ENCODE results near the gene KIAA0586.
"Not testable (repeated sequence)": the region's sequence is repeated elsewhere in the genome, so short reads cannot be mapped to it uniquely, and the experiment has no call there.

Gene KIAA0586

GRCh38 chr14:58398895-58399294, 28.6 kb upstream of the KIAA0586 start:
- no peak for TF ChIP-seq CTCF (IDR thresholded peaks at IDR 0.05; ENCODE audit: low read depth, low read length, missing control alignments)
- no peak for DNase-seq (ENCODE audit: low read depth)
- in situ Hi-C loops (cut with HindIII; ENCODE audit: low sequenced_read_pairs) = no loop called here

GRCh38 chr14:58401587-58401986, 25.9 kb upstream of the KIAA0586 start:
- DNase-seq (ENCODE audit: low read depth) = no peak
- no peak overlapping the region for H3K4me3 ChIP-seq (ENCODE audit: low read depth, low read length)
- no peak for TF ChIP-seq CTCF (IDR thresholded peaks at IDR 0.05; ENCODE audit: low read depth, low read length, missing control alignments)
- in situ Hi-C loops (cut with HindIII; ENCODE audit: low sequenced_read_pairs) = no loop called here

More at GRCh38 chr14:58398895-58399294, 28.6 kb upstream of the KIAA0586 start:
- no peak overlapping the region for H3K4me3 ChIP-seq (ENCODE audit: low read depth, low read length)

DNA sequence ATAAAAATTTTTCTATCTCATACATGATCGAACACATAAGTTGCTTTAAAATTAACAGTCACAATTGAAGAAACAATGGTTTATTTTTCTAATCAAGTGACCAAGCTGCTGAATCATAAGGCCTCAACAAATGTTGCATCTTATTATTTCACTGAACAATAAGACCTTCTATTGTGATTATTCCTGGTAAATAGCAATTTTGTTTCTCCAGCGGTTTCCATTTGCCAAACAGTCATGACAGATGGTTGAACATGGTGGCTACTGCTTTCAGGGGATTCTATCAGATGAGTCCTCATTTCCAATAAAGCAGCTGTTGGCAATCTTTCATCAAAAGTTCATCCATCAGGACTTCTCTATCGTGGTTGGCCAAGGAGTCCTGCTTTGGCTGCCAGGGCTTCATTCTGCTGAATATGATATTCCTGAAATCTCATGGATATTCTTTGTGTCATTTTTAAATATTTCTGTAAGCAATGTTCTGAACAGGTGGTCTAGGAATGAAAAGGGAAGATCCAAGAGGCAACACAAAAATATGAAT, 18.8 kb upstream of the KIAA0586 start:
- no peak for DNase-seq (ENCODE audit: low read depth)
- no peak for TF ChIP-seq CTCF (IDR thresholded peaks at IDR 0.05; ENCODE audit: low read depth, low read length, missing control alignments)
- in situ Hi-C loops (cut with HindIII; ENCODE audit: low sequenced_read_pairs) = no loop called here
- no peak overlapping the region for H3K4me3 ChIP-seq (ENCODE audit: low read depth, low read length)

DNA sequence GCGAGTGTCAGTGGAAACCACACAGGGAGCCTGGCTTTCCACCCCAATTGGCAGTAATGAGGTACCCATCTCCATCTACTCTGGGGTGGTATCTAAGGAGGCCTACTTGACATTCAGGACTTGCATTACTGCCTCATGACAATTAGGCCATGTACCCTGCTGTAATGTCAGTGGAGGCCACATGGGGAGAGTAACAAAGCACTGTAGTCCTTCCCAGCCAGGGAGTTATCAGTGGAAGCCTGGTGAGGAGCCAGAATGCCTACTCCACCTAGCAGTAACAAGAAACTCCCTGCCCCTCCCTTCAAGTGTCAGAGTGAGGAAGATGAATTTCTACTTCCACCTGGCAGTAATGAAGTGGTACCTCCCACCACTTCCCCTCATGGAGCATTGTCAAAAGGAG, 12.7 kb upstream of the KIAA0586 start:
- in situ Hi-C loops (cut with HindIII; ENCODE audit: low sequenced_read_pairs) = no loop called here
- TF ChIP-seq CTCF (IDR thresholded peaks at IDR 0.05; ENCODE audit: low read depth, low read length, missing control alignments) = no peak
- H3K4me3 ChIP-seq (ENCODE audit: low read depth, low read length) = no peak overlapping the region
- DNase-seq (ENCODE audit: low read depth) = no peak

GRCh38 chr14:58415636-58416547, 11.6 kb upstream of the KIAA0586 start:
- in situ Hi-C loops (cut with HindIII; ENCODE audit: low sequenced_read_pairs) = no loop called here
- no peak for DNase-seq (ENCODE audit: low read depth)
- no peak overlapping the region for H3K4me3 ChIP-seq (ENCODE audit: low read depth, low read length)
- no peak for TF ChIP-seq CTCF (IDR thresholded peaks at IDR 0.05; ENCODE audit: low read depth, low read length, missing control alignments)

- DNase-seq (ENCODE audit: low read depth); H3K4me3 ChIP-seq (ENCODE audit: low read depth, low read length); in situ Hi-C loops (cut with HindIII; ENCODE audit: low sequenced_read_pairs): not testable (repeated sequence)
These were observed 10.6 kb upstream of the KIAA0586 start for GRCh38 chr14:58416934-58417333.

DNA sequence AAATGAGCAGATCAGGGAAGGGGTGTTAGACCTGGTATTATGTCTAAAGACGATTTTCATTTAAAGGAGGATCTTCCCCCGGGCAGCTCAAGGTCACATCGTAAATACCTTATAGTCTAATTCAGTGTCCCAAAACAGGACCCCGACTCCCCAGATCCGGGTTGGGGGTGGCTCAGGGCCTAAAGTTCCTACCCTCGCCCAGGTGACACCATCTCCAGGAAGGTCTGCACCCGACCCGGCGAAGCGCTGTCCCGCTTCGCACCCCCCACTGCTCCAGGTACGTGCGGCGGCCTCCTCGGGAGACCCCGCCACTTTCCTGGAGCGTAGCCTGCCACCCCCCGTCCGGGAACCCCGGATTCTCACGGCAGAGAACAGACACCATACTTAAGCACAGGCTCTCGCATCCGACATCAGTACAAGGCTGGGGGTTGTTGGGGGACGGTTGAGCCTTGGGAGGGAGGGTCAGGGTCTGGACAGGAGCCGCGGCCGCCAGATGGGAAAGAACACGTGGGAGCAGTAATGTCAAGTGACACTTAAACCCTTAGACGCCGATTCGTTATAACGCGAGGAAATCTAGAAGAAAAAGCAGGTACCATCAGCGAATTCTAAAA, 744 bp upstream of the KIAA0586 start:
- peak overlapping the region; percentile 84 for H3K4me3 ChIP-seq (ENCODE audit: low read depth, low read length)
- in situ Hi-C loops (cut with HindIII; ENCODE audit: low sequenced_read_pairs) = no loop called here
- DNase-seq (ENCODE audit: low read depth) = peak; percentile 34
- TF ChIP-seq CTCF (IDR thresholded peaks at IDR 0.05; ENCODE audit: low read depth, low read length, missing control alignments) = no peak
